GM19023 (cell line): ENCODE data around the gene FLNB.

ENCODE experiments used
- ATAC-seq: cut with Tn5 transposase; IDR thresholded peaks from one replicate; pipeline ENCODE4 v1.9.1; 2021; ENCODE audit warnings: mild to moderate bottlenecking, moderate library complexity; ENCODE audit not compliant: unreplicated experiment

The FLNB gene

GRCh38 chr3:58102976-58103451 lies 94.8 kb downstream of the FLNB start:
- no peak for ATAC-seq

DNA sequence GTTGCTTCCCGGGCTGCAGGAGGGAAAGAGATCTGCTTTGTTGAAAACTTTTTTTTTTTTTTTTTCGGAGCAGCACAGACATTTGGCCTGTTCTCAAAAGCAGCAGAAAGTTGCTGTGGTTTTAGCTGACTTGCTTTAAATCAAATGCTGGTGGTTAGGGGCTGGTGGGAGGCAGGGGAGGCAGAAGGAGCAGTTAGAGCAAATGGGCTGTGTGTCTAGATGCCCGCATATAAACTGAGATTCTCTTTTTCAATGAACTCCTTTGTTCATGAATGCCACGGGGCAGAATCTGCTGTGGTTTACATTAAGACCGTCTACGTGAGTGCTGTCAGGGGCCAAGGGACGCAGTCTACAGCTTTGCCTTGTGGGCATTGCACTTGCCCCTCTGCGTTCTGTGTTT lies 95.9 kb downstream of the FLNB start:
- no peak for ATAC-seq

- ATAC-seq, result no peak
Measured at GRCh38 chr3:58104712-58105111, 96.5 kb downstream of the FLNB start.

DNA sequence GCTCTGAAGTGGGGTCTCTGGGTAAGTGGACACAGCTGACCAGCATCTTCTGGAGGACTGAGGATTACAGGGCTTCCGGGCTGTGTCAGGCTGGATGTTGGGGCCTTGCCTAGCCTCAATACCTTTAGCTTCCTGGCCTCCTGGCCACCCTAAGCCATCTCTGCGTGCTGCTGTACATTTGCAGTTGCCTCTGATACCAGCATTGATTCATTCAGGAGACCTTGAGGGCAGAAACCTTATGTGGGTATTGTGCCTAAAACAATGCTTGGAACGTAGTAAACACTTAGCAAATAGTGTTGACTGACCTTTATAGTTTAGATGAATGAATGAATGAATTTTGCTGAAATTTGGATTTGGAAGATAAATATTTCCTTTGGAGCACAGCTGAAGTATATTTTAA lies 97.0 kb downstream of the FLNB start:
- ATAC-seq, result no peak

GRCh38 chr3:58106061-58106460 lies 97.8 kb downstream of the FLNB start:
- no peak for ATAC-seq

- ATAC-seq, result no peak
Measured at GRCh38 chr3:58106640-58107039, 98.4 kb downstream of the FLNB start.

GRCh38 chr3:58107597-58107996 lies 99.4 kb downstream of the FLNB start:
- no peak for ATAC-seq

DNA sequence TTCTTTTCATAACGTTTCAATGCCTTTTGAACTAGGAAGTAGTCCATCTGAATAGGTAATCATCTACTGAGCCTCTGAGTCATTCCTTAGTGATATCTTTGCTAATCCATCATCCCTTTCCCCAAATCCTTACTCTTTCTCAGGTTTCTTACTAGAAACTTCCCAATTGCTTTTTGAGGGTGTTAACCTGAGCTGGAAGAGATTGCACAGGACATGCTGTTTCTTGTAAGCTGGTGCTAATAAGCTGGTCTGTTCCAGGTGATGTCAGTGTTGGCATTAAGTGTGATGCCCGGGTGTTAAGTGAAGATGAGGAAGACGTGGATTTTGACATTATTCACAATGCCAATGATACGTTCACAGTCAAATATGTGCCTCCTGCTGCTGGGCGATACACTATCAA lies 101.5 kb downstream of the FLNB start:
- no peak for ATAC-seq

DNA sequence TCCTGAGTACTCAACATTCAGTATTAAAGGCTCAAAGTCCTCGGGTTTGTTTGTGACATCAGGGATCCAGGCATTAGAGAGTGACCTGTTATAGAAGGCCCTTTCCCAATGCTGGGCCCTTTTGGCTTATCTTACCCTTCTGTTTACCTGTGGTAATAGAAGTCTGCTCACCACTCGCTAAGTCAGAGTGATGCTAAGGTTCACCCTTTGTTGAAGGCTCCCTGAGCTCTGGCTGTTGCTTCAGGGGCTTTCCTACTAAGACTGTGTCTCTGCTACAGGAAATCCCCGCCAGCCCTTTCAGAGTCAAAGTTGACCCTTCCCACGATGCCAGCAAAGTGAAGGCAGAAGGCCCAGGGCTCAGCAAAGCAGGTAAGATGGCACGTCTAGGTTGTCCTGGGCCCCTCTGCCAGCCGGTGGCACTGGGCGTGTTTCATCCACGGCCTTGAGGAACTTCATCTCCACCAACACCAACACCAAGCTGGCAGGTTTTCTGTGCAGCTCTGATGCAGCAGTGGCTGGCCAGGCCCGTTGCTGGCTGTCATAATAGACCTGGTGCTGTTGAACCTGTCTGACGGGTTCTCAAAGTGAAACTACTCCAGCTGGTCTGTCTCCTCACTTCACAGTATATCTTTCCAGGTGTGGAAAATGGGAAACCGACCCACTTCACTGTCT lies 103.4 kb downstream of the FLNB start:
- peak; percentile 68 for ATAC-seq

DNA sequence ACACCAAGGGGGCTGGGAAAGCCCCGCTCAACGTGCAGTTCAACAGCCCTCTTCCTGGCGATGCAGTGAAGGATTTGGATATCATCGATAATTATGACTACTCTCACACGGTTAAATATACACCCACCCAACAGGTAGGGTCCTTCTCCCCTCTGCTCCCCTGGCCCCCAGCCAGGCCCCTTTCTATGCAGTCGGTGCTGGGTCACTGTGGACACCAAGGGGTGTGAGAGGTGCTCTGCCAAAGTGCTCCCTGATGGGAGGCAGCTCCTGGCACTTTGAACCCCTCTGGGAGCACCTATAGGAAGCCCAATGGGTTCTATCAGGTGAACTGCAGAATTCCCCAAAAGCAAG lies 103.9 kb downstream of the FLNB start:
- no peak for ATAC-seq

- ATAC-seq, result no peak
Measured at GRCh38 chr3:58115175-58115574, 107.0 kb downstream of the FLNB start.

DNA sequence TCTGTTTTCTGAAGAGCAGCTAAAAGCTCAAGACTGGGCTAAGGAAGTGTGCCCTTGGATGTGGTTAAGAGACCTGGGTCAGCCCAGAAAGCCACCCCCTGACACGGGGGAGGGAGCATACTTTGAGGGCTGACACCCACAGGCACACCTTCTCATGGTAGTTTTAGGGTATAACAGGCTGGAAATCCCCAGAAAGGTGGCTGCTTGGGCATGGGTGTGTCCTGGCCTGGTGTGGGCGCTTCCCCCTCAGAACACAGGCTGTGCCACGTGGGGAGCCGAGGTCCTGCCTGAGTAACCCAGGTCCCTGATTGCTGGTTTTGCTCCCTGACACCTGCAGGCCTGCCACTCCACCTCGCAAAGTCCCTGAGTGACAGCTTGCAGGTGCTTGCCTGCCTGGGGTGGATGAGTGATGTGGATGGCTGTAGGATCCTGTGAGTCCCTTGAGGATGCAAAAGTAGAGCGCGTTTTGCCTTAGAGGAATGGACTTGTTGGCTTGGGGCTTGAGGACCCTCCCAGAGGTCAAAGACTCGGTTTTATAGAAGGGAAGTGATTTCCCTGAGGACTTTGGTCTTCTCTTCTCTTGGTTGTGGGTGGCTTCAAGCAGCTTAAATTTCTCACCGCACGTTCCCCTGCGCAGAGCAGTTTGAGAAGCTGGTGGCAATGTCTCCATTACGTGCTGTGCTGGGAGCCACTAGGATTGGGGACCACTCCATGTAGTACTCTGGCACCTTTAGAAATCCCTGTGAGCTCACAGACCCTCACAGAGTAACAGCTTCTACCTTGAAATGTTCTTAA lies 108.1 kb downstream of the FLNB start:
- peak; percentile 60 for ATAC-seq

DNA sequence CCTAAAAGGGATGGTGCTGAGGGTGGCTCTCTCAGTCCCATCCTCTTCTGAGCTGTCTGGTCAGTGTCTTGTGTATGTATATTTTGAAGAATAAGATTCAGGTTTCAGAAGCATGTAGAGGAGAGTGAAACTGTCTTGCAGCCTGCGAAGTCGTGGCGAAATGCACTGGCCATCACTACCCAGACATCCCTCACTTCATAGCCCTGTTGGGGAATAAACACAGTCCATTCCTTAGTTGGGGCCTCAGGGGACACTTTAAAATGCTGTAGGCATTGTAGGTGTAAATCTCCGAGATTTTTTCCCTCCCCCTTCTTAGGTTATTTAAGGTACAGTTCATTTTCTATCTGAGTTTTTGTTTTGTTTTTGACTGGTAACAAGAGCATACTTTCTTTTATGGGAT lies 108.8 kb downstream of the FLNB start:
- ATAC-seq, result peak; percentile 22

DNA sequence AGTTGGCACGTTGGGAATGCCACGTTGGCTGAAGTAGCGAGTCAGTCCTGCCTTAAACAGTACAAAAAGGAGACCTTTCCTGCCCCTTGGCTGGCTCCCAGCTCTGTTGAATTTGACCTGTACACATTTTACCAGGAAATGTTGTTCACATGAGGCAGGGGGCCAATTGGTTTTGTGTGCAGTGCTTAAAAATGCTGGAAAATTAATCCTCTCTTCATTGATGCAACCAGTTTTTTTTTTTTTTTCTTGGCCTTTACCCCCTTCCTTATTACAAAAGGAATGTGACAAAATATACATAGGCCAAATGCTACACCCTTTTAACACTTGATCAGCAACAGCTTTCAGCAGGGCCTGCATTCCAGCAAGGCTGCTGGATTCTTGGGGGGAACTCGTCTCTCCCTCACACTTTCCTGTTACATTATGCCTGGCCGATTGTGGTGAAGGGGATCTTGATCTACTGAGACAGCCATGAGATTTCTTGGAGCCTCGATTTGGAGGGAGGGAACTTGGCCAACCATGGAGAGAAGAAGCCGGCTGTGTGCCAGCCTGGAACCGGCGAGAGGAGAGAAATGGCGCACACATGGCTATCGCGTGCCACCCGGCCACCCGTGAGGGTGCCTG lies 109.4 kb downstream of the FLNB start:
- no peak for ATAC-seq

GRCh38 chr3:58119186-58119585 lies 111.0 kb downstream of the FLNB start:
- ATAC-seq, result no peak

- ATAC-seq, result no peak
Measured at GRCh38 chr3:58120075-58120812, 112.0 kb downstream of the FLNB start.

GRCh38 chr3:58121183-58121582 lies 113.0 kb downstream of the FLNB start:
- ATAC-seq, result no peak

DNA sequence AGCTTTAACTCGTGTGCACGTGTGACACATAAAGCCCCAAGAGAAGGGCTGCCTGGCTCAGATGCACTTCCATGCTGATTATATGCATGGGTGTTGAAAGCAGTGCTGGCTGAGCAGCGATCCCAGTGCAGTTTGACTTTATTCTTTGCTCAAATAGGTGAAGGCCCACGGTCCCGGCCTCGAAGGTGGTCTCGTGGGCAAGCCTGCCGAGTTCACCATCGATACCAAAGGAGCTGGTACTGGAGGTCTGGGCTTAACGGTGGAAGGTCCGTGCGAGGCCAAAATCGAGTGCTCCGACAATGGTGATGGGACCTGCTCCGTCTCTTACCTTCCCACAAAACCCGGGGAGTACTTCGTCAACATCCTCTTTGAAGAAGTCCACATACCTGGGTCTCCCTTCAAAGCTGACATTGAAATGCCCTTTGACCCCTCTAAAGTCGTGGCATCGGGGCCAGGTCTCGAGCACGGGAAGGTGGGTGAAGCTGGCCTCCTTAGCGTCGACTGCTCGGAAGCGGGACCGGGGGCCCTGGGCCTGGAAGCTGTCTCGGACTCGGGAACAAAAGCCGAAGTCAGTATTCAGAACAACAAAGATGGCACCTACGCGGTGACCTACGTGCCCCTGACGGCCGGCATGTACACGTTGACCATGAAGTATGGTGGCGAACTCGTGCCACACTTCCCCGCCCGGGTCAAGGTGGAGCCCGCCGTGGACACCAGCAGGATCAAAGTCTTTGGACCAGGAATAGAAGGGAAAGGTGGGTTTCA lies 114.9 kb downstream of the FLNB start:
- no peak for ATAC-seq

DNA sequence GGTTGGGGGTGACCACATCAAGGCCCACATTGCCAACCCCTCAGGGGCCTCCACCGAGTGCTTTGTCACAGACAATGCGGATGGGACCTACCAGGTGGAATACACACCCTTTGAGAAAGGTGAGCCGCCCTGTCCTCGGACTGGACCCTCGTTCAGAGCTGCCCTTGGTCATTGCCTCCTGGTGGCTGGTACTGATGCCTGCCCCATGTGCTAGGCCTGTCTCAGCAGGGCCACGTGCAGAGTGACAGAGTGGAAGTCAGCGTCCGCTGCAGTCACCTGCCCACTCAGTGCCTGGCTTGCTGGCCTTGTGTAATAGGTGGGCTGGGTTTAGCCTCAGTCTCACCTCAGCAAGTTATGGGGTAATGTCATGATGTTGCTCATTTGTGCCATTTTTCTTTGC lies 116.2 kb downstream of the FLNB start:
- ATAC-seq, result no peak

- ATAC-seq, result no peak
Measured at GRCh38 chr3:58129041-58129770, 121.0 kb downstream of the FLNB start.
